HepG2 (cell line): ENCODE results near the gene NUP133.

ENCODE experiments used
- CBX2 ChIP-seq, 2 experiments: fragments of 200-600 bp in 1 of 2; sonication (generic); formaldehyde crosslinking in 1 of 2; IDR thresholded peaks; 2 replicates each; pipeline versions ENCODE4 v1.7.0 to v1.8.1; 2018 to 2022; ENCODE audit warnings: low read depth in 2 of 2, low read length in 1 of 2, mild to moderate bottlenecking in 1 of 2, missing genetic modification reagents in 1 of 2
- HNF1B ChIP-seq: sonication (generic); formaldehyde crosslinking; IDR thresholded peaks from 2 replicates; pipeline ENCODE4 v1.5.1; 2020; ENCODE audit warnings: mild to moderate bottlenecking, moderate library complexity, missing genetic modification reagents
- TF ChIP-seq, protein P1 (sequence below): sonication (generic); formaldehyde crosslinking; IDR thresholded peaks from 2 replicates; pipeline ENCODE4 v1.4.0; 2020; ENCODE audit warnings: low read depth, mild to moderate bottlenecking, missing genetic modification reagents

DNA sequence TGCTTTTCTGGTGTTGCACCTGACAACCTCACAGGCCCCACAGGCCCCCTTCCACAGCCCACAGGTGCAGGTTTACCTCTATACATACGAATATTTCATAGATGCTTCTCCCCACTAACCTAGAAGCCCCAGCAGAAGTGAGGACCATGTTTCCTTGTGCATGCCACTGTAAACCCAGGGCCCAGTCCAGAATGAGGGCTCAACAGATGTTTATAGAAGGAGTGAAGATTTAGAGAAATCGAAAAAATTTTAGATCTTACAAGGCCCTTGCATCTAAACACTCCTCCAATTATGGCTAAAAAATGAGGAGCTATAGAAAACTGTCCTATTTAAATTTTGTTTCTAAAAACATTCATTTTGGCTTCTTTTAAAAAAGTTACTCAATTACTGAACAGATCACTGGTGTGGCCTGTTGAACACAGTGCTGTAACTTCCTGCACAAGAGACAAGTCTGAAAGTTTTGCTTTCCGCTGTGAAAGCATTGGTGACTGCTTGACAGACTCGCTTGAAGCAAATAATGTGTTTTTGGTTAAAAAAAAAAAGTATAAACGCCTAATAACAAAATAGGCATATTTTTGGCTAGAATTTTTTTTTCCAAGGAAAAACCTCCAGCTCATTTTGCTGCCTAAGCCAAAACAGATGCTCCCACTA is 49.2 kb upstream of the NUP133 start:
- TF ChIP-seq CBX2 (IDR thresholded peaks at IDR 0.05; ENCODE audit: low read depth, low read length) (no peak), CBX2 (CRISPR knock-in tag; IDR thresholded peaks at IDR 0.05; ENCODE audit: low read depth) (no peak), HNF1B (no peak)
- TF ChIP-seq, protein P1, sequence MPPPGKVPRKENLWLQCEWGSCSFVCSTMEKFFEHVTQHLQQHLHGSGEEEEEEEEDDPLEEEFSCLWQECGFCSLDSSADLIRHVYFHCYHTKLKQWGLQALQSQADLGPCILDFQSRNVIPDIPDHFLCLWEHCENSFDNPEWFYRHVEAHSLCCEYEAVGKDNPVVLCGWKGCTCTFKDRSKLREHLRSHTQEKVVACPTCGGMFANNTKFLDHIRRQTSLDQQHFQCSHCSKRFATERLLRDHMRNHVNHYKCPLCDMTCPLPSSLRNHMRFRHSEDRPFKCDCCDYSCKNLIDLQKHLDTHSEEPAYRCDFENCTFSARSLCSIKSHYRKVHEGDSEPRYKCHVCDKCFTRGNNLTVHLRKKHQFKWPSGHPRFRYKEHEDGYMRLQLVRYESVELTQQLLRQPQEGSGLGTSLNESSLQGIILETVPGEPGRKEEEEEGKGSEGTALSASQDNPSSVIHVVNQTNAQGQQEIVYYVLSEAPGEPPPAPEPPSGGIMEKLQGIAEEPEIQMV = no peak
